Neural progenitor cell (in vitro differentiated cells): ENCODE results near the gene PRKCE. TPM values are rescaled to one million over a fixed set of nuclear protein-coding genes. Genes with fewer than 3 reads are reported as not detected.

ENCODE experiments used
- DNase-seq: peaks from one replicate; pipeline ENCODE4 v3.0.0-alpha.2; 2016; ENCODE audit warnings: low spot score
- H2AFZ ChIP-seq: fragments of 200-600 bp; sonication (generic); replicated peaks from 2 replicates; pipeline ENCODE4 v1.6.1; 2016; ENCODE audit warnings: antibody characterized with exemption
- H3F3A ChIP-seq: fragments of 200-600 bp; sonication (generic); 2 replicates; pipeline ENCODE4 v1.6.1; 2016; ENCODE audit warnings: antibody characterized with exemption, low read depth
- H3K27ac ChIP-seq: fragments of 200-600 bp; sonication (generic); 2 replicates; pipeline ENCODE4 v1.5.1; 2016; ENCODE audit warnings: mild to moderate bottlenecking
- H3K27me3 ChIP-seq: fragments of 200-600 bp; sonication (generic); 2 replicates; pipeline ENCODE4 v1.6.1; 2016; ENCODE audit warnings: mild to moderate bottlenecking, moderate library complexity
- H3K36me3 ChIP-seq: fragments of 200-600 bp; sonication (generic); 2 replicates; pipeline ENCODE4 v1.5.1; 2016
- H3K4me1 ChIP-seq: fragments of 200-600 bp; sonication (generic); 2 replicates; pipeline ENCODE4 v1.6.1; 2016; ENCODE audit warnings: mixed run types
- H3K4me2 ChIP-seq: fragments of 200-600 bp; sonication (generic); 2 replicates; pipeline ENCODE4 v1.6.1; 2016
- H3K4me3 ChIP-seq: fragments of 200-600 bp; sonication (generic); 2 replicates; pipeline ENCODE4 v1.5.1; 2016
- H3K79me2 ChIP-seq: fragments of 200-600 bp; sonication (generic); 2 replicates; pipeline ENCODE4 v1.6.1; 2016; ENCODE audit warnings: low read depth
- H3K9ac ChIP-seq: fragments of 200-600 bp; sonication (generic); 2 replicates; pipeline ENCODE4 v1.6.1; 2016
- H3K9me3 ChIP-seq: fragments of 200-600 bp; sonication (generic); 2 replicates; pipeline ENCODE4 v1.5.1; 2016; ENCODE audit warnings: low read depth
- H4K20me1 ChIP-seq: fragments of 200-600 bp; sonication (generic); 2 replicates; pipeline ENCODE4 v1.6.1; 2016; ENCODE audit warnings: low read depth
- H3K27ac Mint-ChIP-seq: 3 replicates; pipeline ENCODE4 v1.8.0; 2021; ENCODE audit warnings: mixed read lengths
- H3K27me3 Mint-ChIP-seq: 2 replicates; pipeline ENCODE4 v1.8.0; 2022; ENCODE audit warnings: low read depth, mild to moderate bottlenecking, inconsistent platforms, moderate library complexity, mixed read lengths; ENCODE audit not compliant: insufficient read depth
- H3K36me3 Mint-ChIP-seq: 3 replicates; pipeline ENCODE4 v1.8.0; 2021; ENCODE audit warnings: mixed read lengths
- H3K4me1 Mint-ChIP-seq: 3 replicates; pipeline ENCODE4 v1.8.0; 2021; ENCODE audit warnings: mixed read lengths
- H3K4me3 Mint-ChIP-seq: 3 replicates; pipeline ENCODE4 v1.8.0; 2021; ENCODE audit warnings: mild to moderate bottlenecking, moderate library complexity, mixed read lengths
- H3K9me3 Mint-ChIP-seq: 3 replicates; pipeline ENCODE4 v1.8.0; 2020; ENCODE audit warnings: mixed read lengths
- CTCF ChIP-seq: fragments of 200-600 bp; sonication (generic); IDR thresholded peaks from 2 replicates; pipeline ENCODE4 v1.5.1; 2017; ENCODE audit warnings: antibody characterized with exemption, mild to moderate bottlenecking
- EZH2 ChIP-seq: fragments of 200-600 bp; sonication (generic); IDR thresholded peaks from 2 replicates; pipeline ENCODE4 v1.6.1; 2017; ENCODE audit warnings: antibody characterized with exemption, mild to moderate bottlenecking, moderate library complexity
- EZH2phosphoT487 ChIP-seq: fragments of 200-600 bp; sonication (generic); IDR thresholded peaks from 2 replicates; pipeline ENCODE4 v1.6.1; 2017; ENCODE audit warnings: antibody characterized with exemption
- total RNA-seq: library from RNA; depleted of rRNA; stranded (reverse); fragments of >200 nt; gene quantifications from 2 replicates; pipeline ENCODE4 v1.2.3, GENCODE V29; 2015; ENCODE audit warnings: low replicate concordance

Gene PRKCE
- total RNA-seq, 1 donor from 2014 or later, result 4.1 TPM

- no peak overlapping the region for H3K27ac Mint-ChIP-seq
- no peak for TF ChIP-seq EZH2
- no peak for TF ChIP-seq EZH2phosphoT487
- no peak for TF ChIP-seq CTCF
- H3K9me3 ChIP-seq, result no peaks in the 10 kb centered on the region
- no peaks in the 10 kb centered on the region for H3F3A ChIP-seq
- H3K9ac ChIP-seq, result no peak overlapping the region
- no peak overlapping the region for H3K4me3 ChIP-seq
- H3K9me3 Mint-ChIP-seq, result no peaks in the 10 kb centered on the region
- H2AFZ ChIP-seq, result no peak overlapping the region
- no peaks in the 10 kb centered on the region for H3K4me1 ChIP-seq
- H3K79me2 ChIP-seq, result no peaks in the 10 kb centered on the region
- no peaks in the 10 kb centered on the region for H3K36me3 ChIP-seq
- no peaks in the 10 kb centered on the region for H3K27me3 Mint-ChIP-seq
- H3K36me3 Mint-ChIP-seq, result peaks cover 2% of the 10 kb centered on the region
- H3K4me2 ChIP-seq, result no peak overlapping the region
- H3K4me1 Mint-ChIP-seq, result no peaks in the 10 kb centered on the region
- no peaks in the 10 kb centered on the region for H4K20me1 ChIP-seq
- no peak overlapping the region for H3K4me3 Mint-ChIP-seq
- DNase-seq, result no peak
- no peak overlapping the region for H3K27ac ChIP-seq
- no peaks in the 10 kb centered on the region for H3K27me3 ChIP-seq
Observed at GRCh38 chr2:45929674-45930395, 278.4 kb downstream of the PRKCE start.

GRCh38 chr2:45930396-45930792 is 278.9 kb downstream of the PRKCE start:
- no peak overlapping the region for H3K27ac Mint-ChIP-seq
- Histone ChIP-seq H3K27me3 (no peaks in the 10 kb centered on the region), H3K9me3 (no peaks in the 10 kb centered on the region), H3K4me2 (no peak overlapping the region), H3K9ac (no peak overlapping the region), H3K27ac (no peak overlapping the region), H3K4me3 (no peak overlapping the region), H2AFZ (no peak overlapping the region), H3K79me2 (no peaks in the 10 kb centered on the region), H4K20me1 (no peaks in the 10 kb centered on the region), H3F3A (no peaks in the 10 kb centered on the region), H3K36me3 (no peaks in the 10 kb centered on the region), H3K4me1 (no peaks in the 10 kb centered on the region)
- H3K4me3 Mint-ChIP-seq, result no peak overlapping the region
- H3K9me3 Mint-ChIP-seq, result no peaks in the 10 kb centered on the region
- no peaks in the 10 kb centered on the region for H3K27me3 Mint-ChIP-seq
- TF ChIP-seq EZH2phosphoT487 (no peak), EZH2 (no peak), CTCF (no peak)
- no peak for DNase-seq
- no peaks in the 10 kb centered on the region for H3K4me1 Mint-ChIP-seq
- peaks cover 2% of the 10 kb centered on the region for H3K36me3 Mint-ChIP-seq

- H3K4me2 ChIP-seq, result no peak overlapping the region
- H4K20me1 ChIP-seq, result no peaks in the 10 kb centered on the region
- H3K4me3 Mint-ChIP-seq, result no peak overlapping the region
- no peaks in the 10 kb centered on the region for H3K9me3 Mint-ChIP-seq
- no peak overlapping the region for H3K4me3 ChIP-seq
- H3K27me3 Mint-ChIP-seq, result no peaks in the 10 kb centered on the region
- no peak overlapping the region for H3K27ac Mint-ChIP-seq
- peaks cover 2% of the 10 kb centered on the region for H3K36me3 Mint-ChIP-seq
- peaks cover 6% of the 10 kb centered on the region for H3K4me1 Mint-ChIP-seq
- no peak overlapping the region for H3K27ac ChIP-seq
- no peaks in the 10 kb centered on the region for H3K9me3 ChIP-seq
- no peak for TF ChIP-seq EZH2phosphoT487
- TF ChIP-seq CTCF, result no peak
- TF ChIP-seq EZH2, result no peak
- H2AFZ ChIP-seq, result no peak overlapping the region
- H3K4me1 ChIP-seq, result no peaks in the 10 kb centered on the region
- no peaks in the 10 kb centered on the region for H3K27me3 ChIP-seq
- DNase-seq, result no peak
- H3K9ac ChIP-seq, result no peak overlapping the region
- H3K36me3 ChIP-seq, result no peaks in the 10 kb centered on the region
- H3K79me2 ChIP-seq, result no peaks in the 10 kb centered on the region
- H3F3A ChIP-seq, result no peaks in the 10 kb centered on the region
Observed at GRCh38 chr2:45932278-45932975, 281.0 kb downstream of the PRKCE start.
